ENCODE results near the gene CPPED1. TPM values are rescaled to one million over a fixed set of nuclear protein-coding genes. Genes with fewer than 3 reads are reported as not detected.

The CPPED1 gene
- total and polyA plus RNA-seq, 12 donors = 5.6 to 20.2 (median 13.6) TPM

- ATAC-seq = no peak
- WGBS, 2 donors = 95 to 96% methylated on average over 31 of the region's 31 CpGs
Measured at GRCh38 chr16:12704492-12705111, 99.1 kb downstream of the CPPED1 start.

GRCh38 chr16:12703935-12704334, 99.8 kb downstream of the CPPED1 start:
- WGBS, 2 donors = 75 to 83% methylated on average over 5 of the region's 5 CpGs
- no peaks in the 10 kb centered on the region for H3K4me1 ChIP-seq

More at GRCh38 chr16:12704492-12705111, 99.1 kb downstream of the CPPED1 start:
- Histone ChIP-seq H3K27ac (no peak overlapping the region), H3K9me3 (no peaks in the 10 kb centered on the region), H3K27me3 (no peaks in the 10 kb centered on the region), H3K4me1 (no peaks in the 10 kb centered on the region), H3K4me3 (no peak overlapping the region), H3K36me3 (peaks cover 0 to 20% (median 0%) of the 10 kb centered on the region in 9 donors)
- TF ChIP-seq CTCF (IDR thresholded peaks at IDR 0.05) = no peak
- no peak for DNase-seq
- intact Hi-C loops (cut with DNase I) = no loop called here

GRCh38 chr16:12700161-12700560, 103.5 kb downstream of the CPPED1 start:
- DNase-seq = no peak
- peaks cover 0 to 20% (median 0%) of the 10 kb centered on the region in 9 donors for H3K36me3 ChIP-seq
- no peak overlapping the region for H3K27ac ChIP-seq
- no peak overlapping the region for H3K4me3 ChIP-seq
- no peaks in the 10 kb centered on the region for H3K4me1 ChIP-seq
- WGBS, 2 donors = 94 to 95% methylated on average over 3 of the region's 3 CpGs
- no peak for ATAC-seq
- no peaks in the 10 kb centered on the region for H3K27me3 ChIP-seq
- H3K9me3 ChIP-seq = no peaks in the 10 kb centered on the region
- intact Hi-C loops (cut with DNase I) = no loop called here
- no peak for TF ChIP-seq CTCF (IDR thresholded peaks at IDR 0.05)

More at GRCh38 chr16:12703935-12704334, 99.8 kb downstream of the CPPED1 start:
- H3K27ac ChIP-seq = no peak overlapping the region
- no peaks in the 10 kb centered on the region for H3K9me3 ChIP-seq
- ATAC-seq (no peak), DNase-seq (no peak)
- H3K36me3 ChIP-seq = peaks cover 0 to 20% (median 0%) of the 10 kb centered on the region in 9 donors
- TF ChIP-seq CTCF (IDR thresholded peaks at IDR 0.05) = no peak
- intact Hi-C loops (cut with DNase I) = no loop called here
- no peak overlapping the region for H3K4me3 ChIP-seq
- H3K27me3 ChIP-seq = no peaks in the 10 kb centered on the region

- ATAC-seq (no peak), DNase-seq (no peak)
- Histone ChIP-seq H3K36me3 (peaks cover 0 to 13% (median 0%) of the 10 kb centered on the region in 9 donors), H3K9me3 (no peaks in the 10 kb centered on the region), H3K4me3 (no peak overlapping the region), H3K4me1 (no peaks in the 10 kb centered on the region), H3K27me3 (no peaks in the 10 kb centered on the region), H3K27ac (no peak overlapping the region)
- intact Hi-C loops (cut with DNase I) = no loop called here
- 70 to 79% methylated on average over 7 of the region's 7 CpGs for WGBS, 2 donors
- TF ChIP-seq CTCF (IDR thresholded peaks at IDR 0.05) = no peak
Measured at GRCh38 chr16:12699161-12699560, 104.5 kb downstream of the CPPED1 start.
